GM12872 (cell line): ENCODE measurements around the gene ELP1.

Experiments
- CTCF ChIP-seq: IDR thresholded peaks from 3 replicates; pipeline ENCODE4 v1.5.1; 2011; ENCODE audit warnings: low read depth, mild to moderate bottlenecking, low read length, moderate library complexity; ENCODE audit not compliant: insufficient read depth

Gene ELP1

DNA sequence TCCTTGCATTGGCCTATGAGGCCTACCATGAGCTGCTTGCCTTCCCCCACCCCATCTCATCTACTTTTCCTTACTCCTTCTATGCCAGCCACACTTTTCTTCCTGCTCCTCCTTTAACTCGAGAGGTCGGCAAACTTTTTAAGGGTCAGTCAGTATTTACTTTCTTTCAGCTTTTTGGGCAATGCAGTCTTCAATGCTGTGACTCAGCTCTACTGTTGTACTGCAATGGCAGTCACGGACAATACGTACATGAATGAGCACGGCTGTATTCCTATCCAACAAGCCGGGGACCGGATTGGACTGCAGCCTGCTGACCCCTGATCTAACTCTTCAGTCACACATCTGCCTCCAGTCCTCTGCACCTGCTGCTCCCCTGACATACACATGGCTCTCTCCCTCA lies 72.5 kb downstream of the ELP1 start:
- TF ChIP-seq CTCF: no peak

- TF ChIP-seq CTCF: no peak
Observed at GRCh38 chr9:108860764-108861163, 73.2 kb downstream of the ELP1 start.

GRCh38 chr9:108860354-108860753 lies 73.6 kb downstream of the ELP1 start:
- TF ChIP-seq CTCF: no peak

GRCh38 chr9:108859459-108860114 lies 74.3 kb downstream of the ELP1 start:
- no peak for TF ChIP-seq CTCF

- TF ChIP-seq CTCF: no peak
Observed at GRCh38 chr9:108857572-108857971, 76.4 kb downstream of the ELP1 start.

DNA sequence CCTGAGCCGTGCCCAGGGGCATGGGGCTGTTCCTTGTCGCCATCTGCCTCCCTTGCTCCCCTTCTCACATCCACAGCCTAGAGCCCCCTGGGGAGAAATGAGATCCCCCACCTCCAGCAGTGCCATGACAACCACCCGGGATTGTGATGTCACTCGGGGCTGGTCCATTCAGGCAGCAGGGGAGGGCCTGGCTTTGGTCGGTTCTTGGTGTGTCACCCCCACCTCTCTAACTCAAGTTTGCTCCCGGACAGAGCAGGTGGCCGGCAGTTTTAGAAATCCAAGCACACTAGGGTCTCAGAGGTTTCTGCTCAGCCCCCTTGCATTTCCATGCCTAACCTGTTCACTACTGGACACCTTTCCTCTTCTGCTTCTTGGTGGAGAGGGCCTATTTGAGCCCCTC lies 78.0 kb downstream of the ELP1 start, which contains the start of gene ACTL7B:
ACTL7B (minus strand) TSS at position 99 of the 400 bp plus-strand sequence; CDS start at position 43, 56 bp downstream.
- TF ChIP-seq CTCF: no peak

DNA sequence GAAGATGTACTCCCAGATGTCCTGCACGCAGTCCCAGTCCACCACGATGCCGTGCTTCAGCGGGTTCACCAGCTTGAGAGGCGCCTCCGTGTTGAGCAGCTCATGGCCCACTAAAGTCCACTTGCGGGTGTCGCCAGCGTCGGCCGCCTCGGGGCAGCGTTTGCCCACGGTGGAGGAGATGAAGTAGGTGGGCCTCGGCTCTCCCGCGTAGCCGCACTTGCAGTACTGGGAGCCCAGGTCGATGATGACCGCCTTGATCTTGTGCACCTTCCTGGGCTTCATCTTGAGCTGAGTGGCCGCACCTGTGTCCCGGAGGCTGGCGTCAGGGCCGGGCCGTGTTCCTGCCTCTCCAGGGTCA lies 78.4 kb downstream of the ELP1 start:
- TF ChIP-seq CTCF: no peak
